ENCODE results near the gene KLHL24. TPM values are rescaled to one million over a fixed set of nuclear protein-coding genes. Genes with fewer than 3 reads are reported as not detected.

Gene KLHL24
- total and polyA plus RNA-seq, 2 of the 13 experiments (the other 11 are each of a cell fraction or from before 2014, with no cell fraction given) = 6.9 to 15.7 TPM

- no peak for TF ChIP-seq ZNF280D (CRISPR knock-in tag; IDR thresholded peaks at IDR 0.05)
- TF ChIP-seq SMARCE1 (IDR thresholded peaks at IDR 0.05; ENCODE audit: borderline replicate concordance) = no peak
- TF ChIP-seq FOXA1 (IDR thresholded peaks at IDR 0.05) = no peak
- no peak for TF ChIP-seq FOXA1 (CRISPR knock-in tag; IDR thresholded peaks at IDR 0.05)
- no peak for TF ChIP-seq ONECUT2 (CRISPR knock-in tag; IDR thresholded peaks at IDR 0.05)
- no peak for TF ChIP-seq MNT (IDR thresholded peaks at IDR 0.05)
- TF ChIP-seq HNF1A (IDR thresholded peaks at IDR 0.05; ENCODE audit: low read depth) = no peak
- 0 out of 2 replicates have a peak, but pooled peaks have one; percentile 22 for TF ChIP-seq HNF1A (CRISPR knock-in tag; IDR thresholded peaks at IDR 0.05; ENCODE audit: borderline replicate concordance)
- peak; percentile 83 for TF ChIP-seq POLR2G (IDR thresholded peaks at IDR 0.05; ENCODE audit: low read depth, low read length)
- TF ChIP-seq HDAC1 (CRISPR knock-in tag; IDR thresholded peaks at IDR 0.05) = peak; percentile 64; the same call in 1 of the 2 replicates
- no peak for TF ChIP-seq ZNF383 (CRISPR knock-in tag; IDR thresholded peaks at IDR 0.05; ENCODE audit: borderline replicate concordance)
- TF ChIP-seq KMT2B (CRISPR knock-in tag; IDR thresholded peaks at IDR 0.05) = 0 out of 2 replicates have a peak, but pooled peaks have one; percentile 22
- TF ChIP-seq NONO (IDR thresholded peaks at IDR 0.05) = no peak
- peak; percentile 76 for TF ChIP-seq NONO (CRISPR knock-in tag; conservative IDR thresholded peaks at IDR 0.05)
- TF ChIP-seq TMF1 (CRISPR knock-in tag; IDR thresholded peaks at IDR 0.05; ENCODE audit: low read depth) = no peak
- TF ChIP-seq, protein P1, sequence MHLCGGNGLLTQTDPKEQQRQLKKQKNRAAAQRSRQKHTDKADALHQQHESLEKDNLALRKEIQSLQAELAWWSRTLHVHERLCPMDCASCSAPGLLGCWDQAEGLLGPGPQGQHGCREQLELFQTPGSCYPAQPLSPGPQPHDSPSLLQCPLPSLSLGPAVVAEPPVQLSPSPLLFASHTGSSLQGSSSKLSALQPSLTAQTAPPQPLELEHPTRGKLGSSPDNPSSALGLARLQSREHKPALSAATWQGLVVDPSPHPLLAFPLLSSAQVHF (CRISPR knock-in tag; IDR thresholded peaks at IDR 0.05) = no peak
- TF ChIP-seq, protein P2, sequence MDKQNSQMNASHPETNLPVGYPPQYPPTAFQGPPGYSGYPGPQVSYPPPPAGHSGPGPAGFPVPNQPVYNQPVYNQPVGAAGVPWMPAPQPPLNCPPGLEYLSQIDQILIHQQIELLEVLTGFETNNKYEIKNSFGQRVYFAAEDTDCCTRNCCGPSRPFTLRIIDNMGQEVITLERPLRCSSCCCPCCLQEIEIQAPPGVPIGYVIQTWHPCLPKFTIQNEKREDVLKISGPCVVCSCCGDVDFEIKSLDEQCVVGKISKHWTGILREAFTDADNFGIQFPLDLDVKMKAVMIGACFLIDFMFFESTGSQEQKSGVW (CRISPR knock-in tag; IDR thresholded peaks at IDR 0.05; ENCODE audit: borderline replicate concordance) = no peak
- TF ChIP-seq MXD1 (CRISPR knock-in tag; IDR thresholded peaks at IDR 0.05) = peak; percentile 35; the same call in 1 of the 2 replicates
- TF ChIP-seq MAFK (conservative IDR thresholded peaks at IDR 0.05 in 1 of 2, IDR thresholded peaks at IDR 0.05 in 1 of 2; ENCODE audit: low read length in 2 of 2) = no peak
Measured at GRCh38 chr3:183697610-183698317, 62.3 kb downstream of the KLHL24 start, which contains the start of gene YEATS2 (continued).

All from HepG2 (cell line).